SK-N-SH (cell line): ENCODE results near the gene PCYT2. TPM values are rescaled to one million over a fixed set of nuclear protein-coding genes. Genes with fewer than 3 reads are reported as not detected.

Source experiments
- CTCF ChIA-PET: fragments of 300-600, 350-600 bp; formaldehyde crosslinking; extraction: SDS; loops from one replicate; lab custom pipeline; 2021; lab: Yijun Ruan, JAX
- POLR2A ChIA-PET: fragments of 350-600 bp; sonication (Branson Sonifier 250); formaldehyde crosslinking; extraction: SDS; loops from one replicate; lab custom pipeline; 2020; ENCODE audit warnings: antibody characterized with exemption, inconsistent platforms; lab: Yijun Ruan, JAX
- DNase-seq: peaks from one replicate; pipeline ENCODE4 v3.0.0; 2012
- H2AFZ ChIP-seq: fragments of 200-600 bp; sonication (generic); 2 replicates; pipeline ENCODE4 v1.8.1; 2016; ENCODE audit warnings: antibody characterized with exemption, mild to moderate bottlenecking, low read depth
- H3F3A ChIP-seq: fragments of 200-600 bp; sonication (generic); replicated peaks from 2 replicates; pipeline ENCODE3; 2016; ENCODE audit warnings: antibody characterized with exemption, mild to moderate bottlenecking; ENCODE audit not compliant: insufficient read depth
- H3K27ac ChIP-seq, 2 experiments: fragments of 200-500 bp in 1 of 2; fragments of 200-600 bp in 1 of 2; sonication (Bioruptor generic) in 1 of 2; sonication (generic), shearing (Covaris generic) in 1 of 2; 2 replicates each; pipeline versions ENCODE4 v1.5.1 to v1.6.1; 2014 to 2016; ENCODE audit warnings: low read depth in 2 of 2, inconsistent platforms in 1 of 2, low read length in 1 of 2, mild to moderate bottlenecking in 1 of 2, mixed read lengths in 1 of 2
- H3K27me3 ChIP-seq: fragments of 200-600 bp; sonication (generic), shearing (Covaris generic); 2 replicates; pipeline ENCODE4 v1.6.1; 2016; ENCODE audit warnings: mixed run types; ENCODE audit not compliant: insufficient read depth
- H3K36me3 ChIP-seq, 2 experiments: fragments of 200-500 bp in 1 of 2; fragments of 200-600 bp in 1 of 2; sonication (Bioruptor generic) in 1 of 2; sonication (generic) in 1 of 2; replicated peaks in 1 of 2; 2 replicates each; pipeline versions ENCODE3 to v1.5.1; 2014 to 2016; ENCODE audit warnings: low read length in 1 of 2, mild to moderate bottlenecking in 1 of 2; ENCODE audit not compliant: insufficient read depth in 2 of 2, control insufficient read depth in 1 of 2
- H3K4me1 ChIP-seq, 2 experiments: fragments of 200-500 bp in 1 of 2; fragments of 200-600 bp in 1 of 2; sonication (Bioruptor generic) in 1 of 2; sonication (generic), shearing (Covaris generic) in 1 of 2; 2 replicates each; pipeline versions ENCODE4 v1.5.1 to v1.6.1; 2014 to 2016; ENCODE audit warnings: low read depth in 1 of 2, low read length in 1 of 2, mixed run types in 1 of 2; ENCODE audit not compliant: insufficient read depth in 2 of 2, control insufficient read depth in 1 of 2
- H3K4me2 ChIP-seq: fragments of 200-600 bp; sonication (generic), shearing (Covaris generic); 2 replicates; pipeline ENCODE4 v1.6.1; 2017; ENCODE audit warnings: mixed run types
- H3K4me3 ChIP-seq, 2 experiments: fragments of 200-500 bp in 1 of 2; fragments of 200-600 bp in 1 of 2; sonication (Bioruptor generic) in 1 of 2; sonication (generic), shearing (Covaris generic) in 1 of 2; 2 replicates each; pipeline versions ENCODE4 v1.5.1 to v1.8.1; 2014 to 2016; ENCODE audit warnings: low read depth in 2 of 2, inconsistent platforms in 1 of 2, low read length in 1 of 2, mild to moderate bottlenecking in 1 of 2, mixed read lengths in 1 of 2, moderate library complexity in 1 of 2
- H3K79me2 ChIP-seq: fragments of 200-600 bp; sonication (generic); 2 replicates; pipeline ENCODE4 v1.8.1; 2017; ENCODE audit warnings: mild to moderate bottlenecking; ENCODE audit not compliant: insufficient read depth
- H3K9ac ChIP-seq: fragments of 200-600 bp; sonication (generic); 2 replicates; pipeline ENCODE4 v1.6.1; 2017; ENCODE audit warnings: mixed run types
- H3K9me2 ChIP-seq: fragments of 200-600 bp; sonication (generic); 2 replicates; pipeline ENCODE4 v1.6.1; 2017; ENCODE audit warnings: mixed run types
- H3K9me3 ChIP-seq: fragments of 200-600 bp; sonication (generic); 2 replicates; pipeline ENCODE4 v1.6.1; 2017; ENCODE audit warnings: mixed run types, mild to moderate bottlenecking, moderate library complexity
- H4K20me1 ChIP-seq: fragments of 200-600 bp; sonication (generic); 2 replicates; pipeline ENCODE4 v1.6.1; 2017; ENCODE audit warnings: mild to moderate bottlenecking, mixed run types; ENCODE audit not compliant: insufficient read depth
- ELF1 ChIP-seq: IDR thresholded peaks from 2 replicates; pipeline ENCODE4 v1.4.0; 2012
- FOSL2 ChIP-seq: IDR thresholded peaks from 2 replicates; pipeline ENCODE4 v1.4.0; 2012; ENCODE audit warnings: low read depth, mild to moderate bottlenecking, moderate library complexity, borderline replicate concordance
- FOXJ3 ChIP-seq: sonication (generic); formaldehyde crosslinking; IDR thresholded peaks from 2 replicates; pipeline ENCODE4 v1.5.1; 2020; ENCODE audit warnings: mild to moderate bottlenecking, missing genetic modification reagents
- FOXM1 ChIP-seq: IDR thresholded peaks from 2 replicates; pipeline ENCODE4 v1.4.0; 2012; ENCODE audit warnings: low read depth, mild to moderate bottlenecking
- GABPA ChIP-seq: IDR thresholded peaks from 2 replicates; pipeline ENCODE4 v1.4.0; 2012; ENCODE audit warnings: low read depth, mild to moderate bottlenecking
- JUND ChIP-seq: IDR thresholded peaks from 2 replicates; pipeline ENCODE4 v1.4.0; 2012
- MEF2A ChIP-seq: IDR thresholded peaks from 2 replicates; pipeline ENCODE4 v1.4.0; 2012; ENCODE audit warnings: low read depth, borderline replicate concordance
- MXI1 ChIP-seq: IDR thresholded peaks from 2 replicates; pipeline ENCODE4 v1.6.1; 2012; ENCODE audit warnings: mild to moderate bottlenecking, low read depth, low read length, improper control_type of control experiment
- NFIC ChIP-seq: IDR thresholded peaks from 2 replicates; pipeline ENCODE4 v1.4.0; 2012; ENCODE audit warnings: borderline replicate concordance
- RAD21 ChIP-seq: IDR thresholded peaks from 2 replicates; pipeline ENCODE4 v1.6.1; 2012; ENCODE audit warnings: mild to moderate bottlenecking, low read length
- RCOR1 ChIP-seq: fragments of 150-350 bp; IDR thresholded peaks from 2 replicates; pipeline ENCODE4 v1.6.1; 2017; ENCODE audit warnings: antibody characterized with exemption, low read length
- RFX5 ChIP-seq: IDR thresholded peaks from 2 replicates; pipeline ENCODE4 v1.6.1; 2012; ENCODE audit warnings: mild to moderate bottlenecking, improper control_type of control experiment, low read length
- RXRA ChIP-seq: IDR thresholded peaks from 2 replicates; pipeline ENCODE4 v1.4.0; 2012; ENCODE audit warnings: low read depth, mild to moderate bottlenecking, borderline replicate concordance
- TAF1 ChIP-seq: IDR thresholded peaks from 2 replicates; pipeline ENCODE4 v1.6.1; 2012; ENCODE audit warnings: low read depth, mild to moderate bottlenecking, low read length, moderate library complexity, borderline replicate concordance
- TCF12 ChIP-seq: IDR thresholded peaks from 2 replicates; pipeline ENCODE4 v1.4.0; 2012
- TEAD4 ChIP-seq: IDR thresholded peaks from 2 replicates; pipeline ENCODE4 v1.4.0; 2012; ENCODE audit warnings: mild to moderate bottlenecking, borderline replicate concordance; ENCODE audit not compliant: insufficient read depth
- YY1 ChIP-seq: IDR thresholded peaks from 2 replicates; pipeline ENCODE4 v1.4.0; 2012; ENCODE audit warnings: low read depth, mild to moderate bottlenecking
- WGBS: methylation state at CpG from one replicate; pipeline ENCODE4 v1.1.6; 2017; ENCODE audit warnings: low lambda C conversion rate; 5-methylcytosine and 5-hydroxymethylcytosine counted together
- polyA plus RNA-seq, 3 experiments: library from polyadenylated mRNA; depleted of rRNA; stranded (reverse); fragments of >200 nt; gene quantifications; 2 replicates each; pipeline ENCODE4 v1.2.3, GENCODE V29; 2012
- TF ChIP-seq, protein P1 (sequence below): IDR thresholded peaks from 2 replicates; pipeline ENCODE4 v1.4.0; 2012; ENCODE audit warnings: low read depth, borderline replicate concordance
- TF ChIP-seq, protein P2 (sequence below): IDR thresholded peaks from 2 replicates; pipeline ENCODE4 v1.4.0; 2012; ENCODE audit warnings: low read depth
- TF ChIP-seq, protein P3 (sequence below): fragments of 150-350 bp; IDR thresholded peaks from 2 replicates; pipeline ENCODE4 v1.6.1; 2017; ENCODE audit warnings: antibody characterized with exemption, low read length, low read depth, borderline replicate concordance
- TF ChIP-seq, protein P4 (sequence below): IDR thresholded peaks from 2 replicates; pipeline ENCODE4 v1.4.0; 2012; ENCODE audit warnings: low read depth, borderline replicate concordance

Gene PCYT2
- polyA plus RNA-seq, 1 of the 3 experiments (the other 2 are of a cell fraction) = 46.2 TPM

DNA sequence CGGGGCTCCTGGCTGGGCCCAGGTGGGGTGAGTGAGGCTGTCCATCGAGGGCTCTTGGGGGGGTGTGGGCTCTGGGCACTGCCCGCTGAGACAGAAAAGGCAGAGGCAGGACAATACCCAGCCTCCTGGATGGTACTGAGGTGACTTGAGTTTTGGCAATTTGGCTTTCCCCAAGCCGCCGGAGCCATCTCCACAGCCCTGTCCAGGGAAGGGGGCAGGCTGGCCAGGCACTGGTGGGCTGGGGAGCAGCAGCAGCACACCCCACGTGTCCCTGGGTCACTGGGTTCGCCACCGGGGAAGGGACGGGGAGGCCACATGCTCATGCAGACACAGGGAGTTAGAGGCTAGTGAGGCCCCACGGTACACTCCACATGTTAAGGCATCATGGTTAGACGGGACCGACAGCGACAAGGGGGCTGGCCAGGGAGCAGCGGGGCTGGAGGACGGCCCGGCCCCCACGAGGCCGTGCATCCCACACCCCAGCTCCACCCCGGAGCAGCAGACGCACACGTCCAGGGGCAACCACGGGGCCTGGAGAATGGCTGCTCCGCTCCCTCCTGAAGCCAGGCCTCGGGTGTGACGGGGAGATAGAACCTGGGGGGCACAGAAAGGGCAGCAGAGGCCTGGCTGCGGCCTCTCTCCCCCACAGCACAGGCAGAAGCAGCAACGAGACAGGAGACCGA lies 43.1 kb downstream of the PCYT2 start (continued):
- TF ChIP-seq, protein P1, sequence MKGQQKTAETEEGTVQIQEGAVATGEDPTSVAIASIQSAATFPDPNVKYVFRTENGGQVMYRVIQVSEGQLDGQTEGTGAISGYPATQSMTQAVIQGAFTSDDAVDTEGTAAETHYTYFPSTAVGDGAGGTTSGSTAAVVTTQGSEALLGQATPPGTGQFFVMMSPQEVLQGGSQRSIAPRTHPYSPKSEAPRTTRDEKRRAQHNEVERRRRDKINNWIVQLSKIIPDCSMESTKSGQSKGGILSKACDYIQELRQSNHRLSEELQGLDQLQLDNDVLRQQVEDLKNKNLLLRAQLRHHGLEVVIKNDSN = no peak
- TF ChIP-seq RCOR1 (no peak), GABPA (no peak; the same call in 1 of the 2 replicates), FOSL2 (no peak), ELF1 (peak; percentile 43; the same call in 1 of the 2 replicates), FOXM1 (no peak), RFX5 (no peak), TAF1 (no peak), NFIC (no peak), FOXJ3 (no peak), JUND (peak; percentile 18; the same call in 1 of the 2 replicates), MEF2A (no peak)
- TF ChIP-seq, protein P2, sequence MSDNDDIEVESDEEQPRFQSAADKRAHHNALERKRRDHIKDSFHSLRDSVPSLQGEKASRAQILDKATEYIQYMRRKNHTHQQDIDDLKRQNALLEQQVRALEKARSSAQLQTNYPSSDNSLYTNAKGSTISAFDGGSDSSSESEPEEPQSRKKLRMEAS = no peak
- TF ChIP-seq, protein P3, sequence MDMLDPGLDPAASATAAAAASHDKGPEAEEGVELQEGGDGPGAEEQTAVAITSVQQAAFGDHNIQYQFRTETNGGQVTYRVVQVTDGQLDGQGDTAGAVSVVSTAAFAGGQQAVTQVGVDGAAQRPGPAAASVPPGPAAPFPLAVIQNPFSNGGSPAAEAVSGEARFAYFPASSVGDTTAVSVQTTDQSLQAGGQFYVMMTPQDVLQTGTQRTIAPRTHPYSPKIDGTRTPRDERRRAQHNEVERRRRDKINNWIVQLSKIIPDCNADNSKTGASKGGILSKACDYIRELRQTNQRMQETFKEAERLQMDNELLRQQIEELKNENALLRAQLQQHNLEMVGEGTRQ = no peak
- TF ChIP-seq, protein P4, sequence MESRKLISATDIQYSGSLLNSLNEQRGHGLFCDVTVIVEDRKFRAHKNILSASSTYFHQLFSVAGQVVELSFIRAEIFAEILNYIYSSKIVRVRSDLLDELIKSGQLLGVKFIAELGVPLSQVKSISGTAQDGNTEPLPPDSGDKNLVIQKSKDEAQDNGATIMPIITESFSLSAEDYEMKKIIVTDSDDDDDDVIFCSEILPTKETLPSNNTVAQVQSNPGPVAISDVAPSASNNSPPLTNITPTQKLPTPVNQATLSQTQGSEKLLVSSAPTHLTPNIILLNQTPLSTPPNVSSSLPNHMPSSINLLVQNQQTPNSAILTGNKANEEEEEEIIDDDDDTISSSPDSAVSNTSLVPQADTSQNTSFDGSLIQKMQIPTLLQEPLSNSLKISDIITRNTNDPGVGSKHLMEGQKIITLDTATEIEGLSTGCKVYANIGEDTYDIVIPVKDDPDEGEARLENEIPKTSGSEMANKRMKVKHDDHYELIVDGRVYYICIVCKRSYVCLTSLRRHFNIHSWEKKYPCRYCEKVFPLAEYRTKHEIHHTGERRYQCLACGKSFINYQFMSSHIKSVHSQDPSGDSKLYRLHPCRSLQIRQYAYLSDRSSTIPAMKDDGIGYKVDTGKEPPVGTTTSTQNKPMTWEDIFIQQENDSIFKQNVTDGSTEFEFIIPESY = peak; percentile 44; the same call in 1 of the 2 replicates
- TF ChIP-seq, all 33 proteins: peak for 6

GRCh38 chr17:81867170-81867990 lies 43.8 kb downstream of the PCYT2 start:
- Histone ChIP-seq H4K20me1 (peaks cover 55% of the 10 kb centered on the region), H3K9me3 (no peaks in the 10 kb centered on the region), H3K4me2 (peak overlapping the region; percentile 99; the same call in 1 of the 2 replicates), H3F3A (peaks cover 71% of the 10 kb centered on the region), H3K4me3 (no peak overlapping the region; a peak in 1 of 4 replicates), H2AFZ (no peak overlapping the region), H3K79me2 (peaks cover 78% of the 10 kb centered on the region), H3K27ac (peak overlapping the region; percentile 86 to 95), H3K36me3 (peaks cover 38 to 54% of the 10 kb centered on the region in 2 experiments), H3K4me1 (peaks cover 28 to 65% of the 10 kb centered on the region in 2 experiments; a peak in 3 of 4 replicates), H3K9me2 (no peaks in the 10 kb centered on the region), H3K27me3 (no peaks in the 10 kb centered on the region), H3K9ac (peak overlapping the region; percentile 42; the same call in 1 of the 2 replicates)
- DNase-seq = no peak
- ChIA-PET CTCF (interaction anchor here (0.9 to 6.9 kb wide), 12 partner anchors 17 to 158 kb away, joined by 3 to 54 read pairs (median 8); partner anchors contain the start of genes ALYREF, ANAPC11, NOTUM and PCYT2), POLR2A (interaction anchor here (0.6 to 2.2 kb wide), 10 partner anchors 14 to 164 kb away, joined by 3 to 13 read pairs (median 4); partner anchors contain the start of genes MCRIP1, MRPL12, PCYT2 and SLC25A10)
- 75% methylated on average over 21 of the region's 23 CpGs for whole genome bisulfite sequencing
- TF ChIP-seq GABPA (peak; percentile 7; the same call in 1 of the 2 replicates), RXRA (no peak), MXI1 (no peak), NFIC (0 out of 2 replicates have a peak, but pooled peaks have one; percentile 9), TEAD4 (no peak; the same call in 1 of the 2 replicates), TCF12 (no peak), FOSL2 (peak; percentile 25; the same call in 1 of the 2 replicates), JUND (peak; percentile 35), RCOR1 (no peak), RAD21 (no peak), YY1 (no peak)
- TF ChIP-seq, protein P4 = peak; percentile 51
- TF ChIP-seq, protein P3 = no peak
